ENCODE data around the gene ATRN.

ATRN gene

DNA sequence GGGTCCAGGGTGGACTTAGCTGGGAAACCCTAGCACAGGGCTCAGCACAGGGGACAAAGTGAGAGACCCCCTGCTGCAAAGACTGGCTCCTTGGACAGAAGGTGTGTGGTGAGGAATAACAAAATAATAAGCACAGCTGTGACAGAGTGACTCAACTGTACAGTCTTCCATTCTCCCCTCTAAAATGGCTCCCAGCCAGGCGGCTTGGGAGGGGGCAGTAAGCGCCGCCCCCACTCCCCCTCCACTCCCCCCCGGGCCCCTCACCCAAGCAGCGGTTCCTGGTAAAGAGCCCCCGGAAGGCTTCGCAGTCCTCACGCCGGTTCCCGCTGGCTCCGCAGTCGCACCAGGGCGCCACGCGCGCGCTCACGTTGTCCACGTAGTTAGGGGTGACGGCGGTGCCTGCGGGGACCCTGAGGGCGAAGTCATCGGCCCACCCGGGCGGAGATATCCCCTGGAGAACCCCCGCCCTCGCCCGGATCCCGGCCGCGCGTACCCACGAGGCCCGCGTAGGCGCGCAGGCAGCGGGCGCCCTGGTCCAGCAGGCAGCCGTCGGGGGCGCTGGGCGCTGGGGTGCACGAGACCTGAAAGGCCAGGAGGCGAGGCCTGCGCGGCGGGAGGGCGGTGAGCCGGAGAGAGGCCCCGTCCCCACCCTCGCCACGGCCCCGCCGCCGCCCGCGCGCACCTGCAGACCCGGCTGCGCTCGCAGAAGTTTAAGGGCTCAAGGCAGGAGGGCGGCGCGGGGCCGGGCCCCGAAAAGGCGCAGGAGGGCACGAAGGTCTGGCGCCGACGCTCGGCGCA, 189.6 kb downstream of the ATRN start:
- no peak for DNase-seq

DNA sequence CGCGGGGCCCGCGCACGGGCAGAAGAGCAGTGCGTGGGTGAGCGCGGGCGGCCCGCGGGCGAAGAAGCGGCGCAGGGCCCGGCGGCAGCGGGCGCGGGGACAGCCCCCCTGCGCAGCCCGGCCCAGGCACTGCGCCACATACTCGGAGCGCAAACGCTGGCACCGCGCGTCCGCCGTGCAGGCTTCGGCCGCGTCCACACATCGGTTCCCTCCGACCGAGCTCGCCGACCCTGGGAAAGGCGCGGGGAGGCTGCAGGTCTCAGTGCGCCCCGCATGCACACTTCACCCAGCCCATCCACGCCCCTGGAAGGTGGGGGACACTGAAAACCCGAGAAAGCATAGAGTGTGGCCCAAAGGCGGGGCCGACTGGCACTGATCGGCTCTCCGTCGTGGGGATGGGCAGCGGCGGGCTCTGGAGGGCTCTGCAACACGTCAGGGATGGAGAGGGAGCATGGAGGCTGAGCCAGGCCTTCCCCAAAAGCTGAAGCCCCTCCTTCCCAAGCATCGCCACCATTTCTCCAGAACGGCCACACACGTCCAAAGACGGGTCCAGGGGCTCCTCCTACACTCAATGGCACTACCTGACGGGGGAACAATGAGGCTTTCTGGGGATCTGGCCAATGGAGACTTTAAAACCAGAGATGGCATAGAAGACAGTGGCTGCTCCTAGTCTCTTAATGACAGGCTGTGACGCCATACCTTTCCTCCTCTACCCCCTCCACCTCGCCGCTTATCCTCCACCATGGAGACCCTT, 190.4 kb downstream of the ATRN start:
- DNase-seq, result no peak

DNA sequence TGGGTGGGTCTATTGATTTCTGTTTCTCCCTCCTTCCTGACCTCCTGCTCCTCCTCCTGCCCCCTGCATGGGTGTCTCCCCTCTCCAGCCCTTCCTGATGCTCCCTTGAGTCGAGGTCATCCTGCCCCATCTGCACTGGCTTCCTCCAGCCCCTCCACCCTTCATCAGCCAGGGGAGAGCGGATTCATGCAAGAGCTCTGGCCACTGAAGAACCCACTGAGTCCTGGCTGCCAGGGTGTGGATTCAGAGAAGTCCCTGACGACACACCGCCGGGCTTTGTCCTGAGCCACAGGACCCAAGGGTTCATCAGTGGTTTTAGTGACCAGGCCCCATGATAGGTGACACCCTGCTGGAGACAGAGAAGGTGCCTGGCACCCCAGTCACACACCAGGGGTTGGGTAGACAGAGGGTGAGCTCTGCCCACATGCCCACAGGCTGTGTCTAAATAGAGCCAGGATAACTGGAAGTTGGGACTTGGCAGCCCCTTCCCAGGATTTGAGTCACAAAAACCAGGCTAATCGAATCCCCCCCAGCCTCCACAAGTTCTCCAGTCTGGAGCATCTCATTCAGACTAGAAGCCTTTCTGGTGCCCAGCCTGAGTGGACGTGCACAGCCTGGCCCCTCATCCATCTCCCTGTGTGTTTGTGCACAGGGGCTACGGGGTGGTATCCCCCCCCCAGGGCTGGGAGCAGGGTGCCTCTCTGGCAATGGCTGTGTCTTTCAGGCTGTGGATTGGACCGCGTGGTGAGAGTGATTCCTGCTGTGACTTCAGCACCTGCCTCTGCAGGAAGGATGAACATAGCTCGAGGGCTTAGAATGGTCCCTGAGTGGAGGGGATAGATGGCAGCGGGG, 191.2 kb downstream of the ATRN start:
- no peak for DNase-seq

DNA sequence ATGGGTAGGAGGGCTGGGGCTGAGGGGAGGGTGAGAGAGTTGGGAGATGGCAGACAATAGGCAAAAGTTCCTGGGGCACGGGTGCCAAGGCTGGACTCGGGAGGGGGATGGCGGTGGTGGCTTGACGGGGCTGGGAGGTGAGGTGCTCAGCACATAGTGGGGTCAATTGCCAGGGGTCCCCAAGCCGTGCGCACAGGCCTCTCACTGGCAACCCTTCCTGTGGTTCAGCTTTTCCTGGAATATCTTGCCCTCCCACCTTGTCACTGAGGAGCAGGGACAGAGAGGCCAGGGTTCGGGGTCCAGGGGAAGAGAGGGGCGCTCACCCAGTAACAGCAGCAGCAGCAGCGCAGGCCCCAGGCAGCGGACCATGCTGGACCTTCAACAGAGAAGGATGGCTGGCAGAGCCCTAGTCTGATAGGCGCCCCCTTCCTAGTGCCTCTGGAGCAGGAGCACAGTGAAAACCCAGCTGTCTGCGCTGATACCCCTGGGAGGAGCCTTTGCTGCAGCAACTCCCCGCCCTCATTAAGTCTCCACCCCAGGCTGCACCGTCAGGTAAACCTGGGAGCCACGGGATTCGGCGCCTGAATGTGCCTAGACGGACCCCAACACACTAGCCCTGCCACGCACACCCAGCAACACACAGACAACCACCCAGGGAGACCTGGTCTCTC, 192.3 kb downstream of the ATRN start, which contains the start of gene GFRA4:
Gene GFRA4 (minus strand): TSS at position 369 of the 671 bp plus-strand sequence. CDS start 0 bp downstream, at position 369.
- no peak for DNase-seq

DNA sequence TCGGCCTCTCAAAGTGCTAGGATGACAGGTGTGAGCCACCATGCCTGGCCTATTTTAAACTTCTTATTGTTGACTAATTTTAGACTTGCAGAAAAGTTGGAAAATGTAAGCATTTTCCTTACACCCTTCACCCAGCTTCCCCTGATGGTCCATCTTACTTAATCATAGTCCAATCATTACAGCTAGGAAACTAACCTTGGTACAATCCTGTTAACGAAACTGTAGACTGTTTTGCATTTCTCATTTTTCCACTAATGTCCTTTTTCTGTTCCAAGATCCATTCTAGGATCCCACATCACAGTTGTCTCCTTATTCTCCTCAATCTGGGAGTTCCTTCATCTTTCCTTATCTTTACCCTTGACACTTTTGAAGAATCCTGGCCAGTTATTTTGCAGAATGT, 193.0 kb downstream of the ATRN start:
- DNase-seq, result no peak

DNA sequence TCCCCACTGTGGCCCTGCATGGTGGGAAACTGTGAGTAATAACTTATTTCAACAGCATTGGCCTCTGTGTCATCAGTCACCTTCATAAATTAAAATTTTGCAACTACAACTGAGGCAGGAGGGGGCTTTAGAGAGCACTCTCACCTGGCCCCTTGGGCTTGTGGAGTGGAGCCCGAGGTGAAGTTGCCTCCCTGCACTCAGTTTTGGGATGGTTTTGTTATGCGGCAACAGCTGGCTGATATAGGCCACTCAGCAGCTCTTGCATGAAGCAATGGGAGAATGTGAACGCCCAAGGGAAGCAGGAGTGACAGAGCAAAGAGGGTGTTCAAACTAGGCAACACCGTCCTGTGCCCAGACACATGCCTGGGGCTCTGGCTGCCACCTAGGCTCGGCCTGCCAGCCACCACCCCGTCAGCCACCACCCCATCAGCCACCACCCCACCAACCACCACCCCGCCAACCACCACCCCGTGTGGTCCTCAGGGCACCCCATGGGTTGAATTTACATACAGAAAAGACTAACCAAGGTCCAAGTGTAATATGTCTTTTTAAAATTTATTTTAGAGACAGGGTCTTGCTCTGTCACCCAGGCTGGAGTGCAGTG, 196.7 kb downstream of the ATRN start:
- DNase-seq, result no peak

DNA sequence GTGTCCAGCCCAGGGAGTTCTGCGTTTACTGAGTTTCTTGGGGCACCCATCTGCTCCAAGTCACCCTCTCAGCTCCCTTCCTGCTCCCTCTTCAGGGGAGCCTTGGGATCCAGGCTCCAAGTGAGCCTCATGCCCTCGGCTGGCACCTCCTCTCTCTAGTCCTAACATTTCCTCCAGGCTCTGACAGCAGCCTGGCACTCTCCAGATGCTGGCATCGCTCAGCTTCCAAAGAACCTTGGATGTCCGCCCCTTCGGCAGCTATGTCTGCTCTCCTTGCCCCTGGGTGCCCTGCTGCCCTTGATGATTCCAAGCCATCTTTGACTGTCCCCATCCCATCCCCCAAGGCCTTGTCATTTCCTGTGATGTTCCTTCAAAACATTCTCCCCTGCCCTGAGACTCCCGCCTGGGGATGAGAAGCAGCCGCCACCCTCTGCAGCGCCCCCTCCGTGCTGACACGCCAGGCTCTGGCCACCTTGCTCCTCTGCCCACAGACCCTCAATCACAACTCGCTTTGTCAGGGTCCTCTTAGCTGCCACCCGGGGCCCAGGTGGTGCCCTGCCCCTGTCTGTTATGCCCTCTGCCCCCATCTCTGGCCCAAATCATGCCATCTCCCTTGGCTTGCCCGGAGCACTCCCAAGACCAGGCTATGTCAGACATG, 199.0 kb downstream of the ATRN start:
- no peak for DNase-seq

DNA sequence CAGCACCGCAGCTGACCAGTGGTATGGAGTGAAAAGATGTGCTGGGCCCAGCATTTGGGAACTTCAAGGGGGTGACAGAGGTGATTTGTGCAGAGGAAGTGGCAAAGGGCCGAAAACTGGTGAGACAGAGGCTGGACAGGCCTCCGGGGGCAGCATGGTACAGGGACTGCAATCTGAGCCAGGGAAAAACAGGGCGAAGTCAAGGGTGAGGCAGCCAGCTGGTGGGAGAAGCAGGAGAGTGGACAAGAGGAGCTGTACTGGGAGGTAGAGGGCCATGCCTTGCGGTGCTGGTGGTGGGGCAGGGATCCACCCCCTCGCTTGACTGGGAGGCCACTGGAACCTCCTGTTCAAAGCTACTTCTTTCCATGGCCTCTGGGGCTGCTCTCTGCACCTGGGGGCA, 199.7 kb downstream of the ATRN start:
- DNase-seq, result no peak

DNA sequence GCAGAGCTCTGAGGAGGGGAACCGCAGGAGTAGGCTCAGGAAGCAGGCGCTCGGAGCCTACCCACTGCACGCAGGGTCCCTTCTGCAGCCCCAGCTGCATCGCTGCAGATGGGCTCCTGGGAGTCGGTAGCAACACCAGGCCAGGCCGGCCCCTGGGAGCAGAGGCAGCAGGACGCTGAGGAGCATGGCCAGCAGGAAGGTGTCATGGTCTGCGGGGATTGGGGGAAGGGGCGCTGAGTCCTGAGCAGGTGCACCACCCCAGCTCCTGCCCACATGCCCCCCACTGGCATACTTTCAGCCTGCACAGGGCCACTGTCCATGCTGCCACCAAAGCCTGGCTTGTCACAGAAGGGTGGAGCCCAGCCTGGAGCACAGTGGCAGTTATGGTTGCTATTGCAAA, 200.1 kb downstream of the ATRN start:
- no peak for DNase-seq

DNA sequence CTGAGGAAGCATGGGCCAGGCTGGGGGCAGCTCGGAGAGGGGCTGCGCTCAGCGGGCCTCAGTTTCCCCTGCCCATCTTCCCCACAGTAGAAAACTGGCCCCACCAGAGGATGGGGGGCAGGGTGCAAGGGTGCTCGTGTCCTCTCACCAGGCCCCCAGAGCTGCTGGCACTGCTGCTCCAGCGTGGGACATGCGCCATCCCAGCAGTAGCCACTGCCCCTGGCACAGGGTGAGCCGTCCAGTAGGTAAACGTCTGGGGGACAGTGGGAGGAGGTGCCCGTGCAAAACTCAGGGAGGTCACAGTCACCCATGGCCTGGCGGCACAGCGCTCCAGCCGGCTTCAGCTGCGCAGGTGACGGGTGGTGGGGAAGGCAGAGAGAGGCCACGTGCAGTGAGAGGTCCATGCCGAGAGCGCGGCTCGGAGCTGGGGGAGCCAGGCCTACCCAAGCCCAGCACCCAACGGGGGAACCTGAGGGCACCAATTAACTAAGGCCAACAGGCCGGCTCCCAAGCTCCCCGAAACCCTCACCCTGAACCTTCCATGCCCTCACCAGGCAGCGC, 201.2 kb downstream of the ATRN start:
- DNase-seq, result no peak

DNA sequence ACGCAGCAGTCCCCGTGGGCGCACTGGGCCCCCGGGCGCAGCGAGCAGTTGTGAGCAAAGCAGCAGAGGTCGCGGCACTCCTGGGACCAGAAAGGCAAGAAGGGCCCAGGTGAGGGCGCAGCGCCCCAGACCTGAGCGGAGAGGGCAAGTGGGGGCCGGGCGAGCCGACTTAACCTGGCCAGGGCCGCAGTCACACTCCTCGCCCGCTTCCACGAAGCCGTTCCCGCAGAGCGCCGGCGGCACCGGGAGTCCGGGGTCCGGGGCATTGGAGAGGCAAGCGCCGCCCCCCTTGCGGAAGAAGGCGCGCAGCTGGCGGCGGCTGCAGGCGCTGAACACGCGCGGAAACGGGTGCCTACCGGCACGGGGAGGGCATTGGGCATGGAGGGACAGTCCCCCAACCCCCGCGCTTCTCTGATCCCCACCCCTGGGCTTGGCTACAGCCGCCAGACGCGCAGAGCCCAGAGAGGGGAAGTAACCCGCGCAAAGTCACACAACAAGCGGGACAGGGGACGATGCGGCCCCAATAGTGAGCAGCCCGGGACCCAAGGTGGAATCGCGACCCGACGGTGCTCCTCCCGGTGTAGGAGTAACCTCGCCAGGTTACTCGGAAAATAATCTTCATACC, 201.8 kb downstream of the ATRN start:
- DNase-seq, result no peak

DNA sequence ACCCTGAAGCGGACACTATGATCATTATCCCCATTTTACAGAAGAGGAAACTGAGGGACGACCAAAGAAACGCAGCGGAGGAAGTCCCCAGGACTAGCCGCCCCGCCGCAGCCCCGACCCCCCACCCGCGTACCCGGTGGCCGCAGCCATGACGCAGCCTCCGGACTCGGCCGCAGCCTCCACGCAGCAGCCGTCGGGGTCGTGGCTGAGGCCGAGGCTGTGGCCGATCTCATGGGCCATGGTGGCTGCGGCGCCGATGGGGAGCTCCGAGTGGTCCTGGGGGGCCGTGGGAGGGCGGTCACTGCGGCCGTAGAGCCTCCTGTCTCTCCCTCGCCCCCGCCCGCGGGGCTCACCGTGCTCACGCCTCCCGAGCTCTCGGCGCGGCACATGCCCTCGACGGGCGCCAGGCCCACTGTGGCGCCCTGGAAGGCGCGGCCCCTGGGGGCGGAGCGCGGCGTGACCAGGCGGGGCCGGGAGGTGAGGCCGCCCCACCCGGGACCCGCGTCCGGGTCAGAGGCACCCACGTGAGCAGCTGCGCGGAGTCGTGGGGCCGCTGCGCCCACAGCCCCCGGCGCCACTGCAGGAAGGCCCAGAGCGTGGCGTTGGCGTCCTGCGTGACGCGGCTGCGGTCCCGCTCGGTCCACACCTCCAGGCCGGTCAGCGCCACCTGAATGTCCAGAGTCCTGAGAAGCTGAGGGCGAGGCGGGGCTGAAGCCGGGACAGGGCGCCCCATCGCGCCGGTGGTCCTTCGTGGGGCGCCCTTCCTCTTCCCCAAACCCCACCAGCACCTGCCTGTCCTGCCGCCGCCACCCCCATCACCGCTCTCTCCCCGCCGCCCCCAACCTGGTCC, 202.6 kb downstream of the ATRN start:
- DNase-seq, result no peak

DNA sequence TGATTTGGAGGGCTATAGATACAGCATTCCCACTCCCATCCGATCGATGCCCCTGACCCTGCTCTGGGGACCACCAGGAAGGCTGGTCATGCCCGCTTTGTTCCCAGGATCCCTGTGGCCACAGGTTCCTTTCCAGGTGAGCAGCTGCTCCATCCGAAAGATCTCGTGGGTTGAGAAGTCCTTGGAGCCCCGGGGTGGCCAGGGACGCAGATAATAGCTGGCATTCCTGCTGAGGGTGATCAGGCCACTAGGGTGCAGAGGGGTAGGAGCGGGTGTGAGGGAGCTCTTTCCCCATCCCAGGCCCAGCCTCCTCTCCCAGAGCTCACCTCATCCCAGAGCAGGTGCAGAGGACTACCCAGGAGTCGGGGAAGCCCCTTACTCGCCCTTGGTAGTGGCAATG, 203.6 kb downstream of the ATRN start:
- DNase-seq, result no peak

DNA sequence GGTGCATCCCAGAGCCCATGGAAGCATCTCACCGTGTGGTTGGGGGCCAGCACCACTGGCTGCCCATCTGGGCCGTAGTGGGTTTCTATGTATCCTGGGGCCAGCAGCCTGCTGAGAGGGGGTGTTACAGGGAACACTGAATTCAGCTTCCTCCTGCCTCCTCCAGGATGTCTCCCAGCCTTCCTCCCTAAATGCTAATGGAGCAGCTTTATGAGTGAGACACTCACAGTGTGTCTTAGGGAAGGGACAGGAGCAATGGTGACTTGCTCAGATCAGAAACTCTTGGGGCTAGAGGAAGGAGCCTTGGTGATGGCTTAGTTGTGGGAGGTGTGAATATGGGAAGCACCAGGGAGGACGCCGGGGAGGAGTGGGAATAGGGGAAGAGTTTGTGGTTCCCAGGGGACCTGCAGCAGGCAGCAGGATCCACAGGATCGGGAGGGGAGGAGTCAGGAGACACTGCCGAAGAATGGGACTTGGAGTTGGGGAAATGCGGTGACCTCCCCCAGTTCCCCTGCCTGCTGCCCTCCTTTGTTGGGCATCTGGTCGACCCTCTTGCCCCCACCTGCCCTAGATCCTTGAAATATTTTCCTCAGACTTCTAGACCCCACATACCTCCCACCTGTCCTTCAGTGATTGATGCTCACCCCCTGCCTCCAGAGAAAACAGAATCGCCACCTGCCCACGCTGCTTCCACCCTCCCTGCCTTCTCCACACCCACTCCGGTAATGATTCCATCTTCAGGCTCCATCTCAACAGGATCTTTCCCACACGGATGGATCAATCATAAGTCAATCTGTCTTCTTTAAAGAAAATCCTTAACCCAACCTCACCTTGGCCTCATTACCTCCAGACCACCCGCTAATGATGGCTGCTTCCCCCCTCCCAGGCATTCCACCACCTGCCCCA, 204.4 kb downstream of the ATRN start:
- DNase-seq, result no peak

DNA sequence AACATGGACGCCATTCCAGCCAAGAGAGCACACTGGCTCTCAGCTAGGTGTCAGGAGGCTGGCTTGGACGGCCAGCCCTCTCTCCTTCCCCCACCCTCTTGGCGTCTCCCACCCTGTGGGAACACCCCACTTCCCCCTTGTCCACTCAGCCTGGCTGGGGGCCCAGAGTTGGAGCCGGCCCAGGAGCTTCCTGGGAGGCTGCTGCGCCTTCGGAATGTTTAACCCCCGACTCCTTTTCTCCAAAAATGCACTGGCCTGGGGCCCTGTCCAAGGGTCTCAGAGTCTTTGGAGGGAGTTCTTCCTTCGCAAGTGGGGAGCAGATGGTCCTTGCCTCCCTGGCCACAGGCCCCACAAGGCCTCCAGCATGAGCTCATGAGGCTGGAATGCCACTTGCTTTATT, 206.9 kb downstream of the ATRN start:
- DNase-seq, result peak in 1 of 2 experiments; percentile 50

DNA sequence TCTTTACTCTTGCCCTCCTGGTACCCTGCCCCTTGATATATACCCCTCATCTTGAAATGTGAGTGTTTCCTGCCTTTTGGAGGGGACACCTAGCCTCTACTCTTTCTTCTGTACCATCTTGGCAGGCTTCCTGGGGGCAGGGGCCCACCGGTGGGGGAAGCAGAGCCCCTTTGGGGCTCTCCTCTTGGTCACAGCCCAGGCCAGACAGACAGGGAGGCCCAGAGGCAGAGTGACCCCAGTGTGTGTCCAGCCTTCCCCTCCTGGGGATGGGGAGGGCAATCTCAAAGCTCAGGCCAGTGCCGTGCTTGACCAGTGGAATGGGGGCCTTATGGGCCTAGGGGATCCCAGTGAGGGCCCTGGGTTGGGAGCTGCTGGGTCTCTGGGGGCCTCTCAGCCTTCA, 207.4 kb downstream of the ATRN start:
- DNase-seq, result no peak

DNA sequence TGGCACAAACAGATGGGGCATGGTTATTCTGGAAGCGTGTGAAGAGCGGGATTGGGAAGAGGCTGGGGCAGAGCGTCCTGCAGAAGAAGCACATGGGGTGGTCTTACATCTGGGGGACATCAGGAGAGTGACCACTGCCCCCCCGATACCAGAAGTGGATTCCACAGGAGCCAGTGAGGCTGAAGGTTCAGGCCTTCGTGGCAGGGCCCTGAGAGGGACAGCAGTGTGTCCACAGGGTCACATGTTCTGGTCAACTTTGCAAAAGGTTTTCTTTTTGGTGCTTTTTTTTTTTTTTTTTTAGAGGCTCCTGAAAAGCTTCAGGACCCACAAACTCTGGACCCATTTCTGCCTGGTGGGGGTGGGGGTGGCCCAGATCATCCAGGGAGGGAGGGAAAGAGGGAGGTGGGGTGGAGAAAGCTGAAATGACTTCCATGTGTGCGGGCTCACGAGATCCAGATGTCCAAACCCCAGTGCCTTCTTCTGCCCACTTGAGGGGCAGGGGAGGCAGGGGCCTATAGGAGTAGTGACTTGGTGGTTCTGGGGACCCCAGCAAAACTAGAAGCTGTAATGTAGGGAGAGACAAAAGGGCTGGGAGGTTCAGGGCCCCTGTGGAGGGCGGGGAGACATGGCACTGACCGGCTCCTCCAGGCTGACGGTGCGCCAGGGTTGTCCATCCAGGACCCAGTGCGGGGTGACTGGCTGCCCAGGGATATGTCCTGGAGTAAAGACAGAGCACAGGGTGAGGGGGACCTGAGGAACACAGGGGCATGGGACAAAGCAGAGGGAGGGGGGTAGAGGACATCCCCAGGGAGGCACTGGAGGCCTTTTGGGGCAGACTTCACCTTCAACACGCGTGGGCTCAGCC, 208.3 kb downstream of the ATRN start:
- DNase-seq, result no peak

Measured in NCI-H446 (cell line).